Psoas muscle (tissue), 8 donors: ENCODE data around the gene ULBP1. TPM values are rescaled to one million over a fixed set of nuclear protein-coding genes. Genes with fewer than 3 reads are reported as not detected.
"Not testable (repeated sequence)": the region's sequence is repeated elsewhere in the genome, so short reads cannot be mapped to it uniquely, and the experiment has no call there.

Source experiments
- ATAC-seq, 4 donors: fragments of 200-7000 bp; cut with Tn5 transposase; one replicate each; pipeline ENCODE4 v1.9.1; 2020; ENCODE audit warnings: moderate library complexity in 3 of 4, mild to moderate bottlenecking in 2 of 4
- DNase-seq, 2 donors: peaks; one replicate each; pipeline ENCODE4 v3.0.0-alpha.2; 2020
- H3K27ac ChIP-seq: fragments of 200-600 bp; one replicate; pipeline ENCODE4 v1.8.0; 2022
- H3K27me3 ChIP-seq, 3 donors: fragments of 200-600 bp in 1 of 3; one replicate each; pipeline versions ENCODE4 v1.6.1 to v1.8.0; 2013 to 2022; ENCODE audit warnings: low read length in 2 of 3, mild to moderate bottlenecking in 2 of 3, moderate library complexity in 1 of 3; ENCODE audit not compliant: insufficient read depth in 3 of 3
- H3K36me3 ChIP-seq, 2 donors: fragments of 200-600 bp in 1 of 2; one replicate each; pipeline versions ENCODE4 v1.6.1 to v1.8.0; 2013 to 2022; ENCODE audit warnings: low read depth in 1 of 2, mild to moderate bottlenecking in 1 of 2, moderate library complexity in 1 of 2; ENCODE audit not compliant: insufficient read depth in 1 of 2
- H3K4me1 ChIP-seq: fragments of 200-600 bp; one replicate; pipeline ENCODE4 v1.8.0; 2022
- H3K4me3 ChIP-seq: fragments of 200-600 bp; one replicate; pipeline ENCODE4 v1.8.0; 2022; ENCODE audit warnings: mild to moderate bottlenecking
- H3K9me3 ChIP-seq: fragments of 200-600 bp; one replicate; pipeline ENCODE4 v1.8.0; 2022
- CTCF ChIP-seq: fragments of 200-600 bp; IDR thresholded peaks from one replicate; pipeline ENCODE4 v1.8.0; 2022; ENCODE audit warnings: antibody characterized with exemption
- WGBS, 3 donors: extraction: QIAGEN DNeasy Blood & Tissue Kit; methylation state at CpG; one replicate each; pipeline versions ENCODE4 v1.1.6 to v1.1.7; 2013; 5-methylcytosine and 5-hydroxymethylcytosine counted together
- intact Hi-C, 2 donors: fragments of 100-400 bp; cut with DNase I; formaldehyde crosslinking; loops; one replicate each; pipeline versions ENCODE4 v1.11.0 to v1.14.2; 2022
- polyA plus RNA-seq, 3 donors: library from polyadenylated mRNA; stranded (reverse); fragments of 200-250 nt; gene quantifications; one replicate each; pipeline ENCODE4 v1.2.3, GENCODE V29; 2013
- total RNA-seq, 4 donors: library from RNA; stranded (reverse); fragmentation: NEBNext Ultra II Directional in 2 of 4; extraction: Animal tissue kit (Norgen Biotek cat#: 25700) in 2 of 4; gene quantifications; one replicate each; pipeline versions ENCODE4 v1.2.1 to v1.2.4, GENCODE V29; 2021 to 2023
- donor health status: healthy with polysubstance abuse.
- donor health status: DM: no; HTN: no; CAD: no; lungs with moderate emphysema.
- donor health status: Bipolar disorder and iron deficiency.
- donor health status: healthy.
- donor health status: DM: yes; HTN: yes; CAD: no.
- donor health status: DM: no; HTN: no; CAD: no.
- donor health status: DM: no; HTN: no; CAD: no.
- donor health status: DM: yes; HTN: yes; CAD: no.

The ULBP1 gene
- total and polyA plus RNA-seq, 7 donors = 0.03 to 0.12 (median 0.10) TPM

GRCh38 chr6:149964308-149965193 lies 808 bp downstream of the ULBP1 start:
- no peaks in the 10 kb centered on the region for H3K36me3 ChIP-seq
- intact Hi-C loops = no loop called here
- no peak for TF ChIP-seq CTCF
- peak overlapping the region; percentile 64 for H3K4me3 ChIP-seq
- peaks cover 7% of the 10 kb centered on the region for H3K4me1 ChIP-seq
- no peaks in the 10 kb centered on the region for H3K9me3 ChIP-seq
- H3K27me3 ChIP-seq = peaks cover 0 to 85% (median 26%) of the 10 kb centered on the region in 3 donors
- no peak overlapping the region for H3K27ac ChIP-seq
- WGBS, 3 donors = 1% methylated on average over 100 to 102 of the region's 103 CpGs
- ATAC-seq (peak in 1 of 4 donors; percentile 16), DNase-seq (no peak)

GRCh38 chr6:149965194-149966020 lies 1.7 kb downstream of the ULBP1 start:
- H3K36me3 ChIP-seq = no peaks in the 10 kb centered on the region
- peaks cover 7% of the 10 kb centered on the region for H3K4me1 ChIP-seq
- no peak for DNase-seq
- peaks cover 0 to 86% (median 25%) of the 10 kb centered on the region in 3 donors for H3K27me3 ChIP-seq
- no peak overlapping the region for H3K27ac ChIP-seq
- WGBS, 3 donors = 15 to 17% (median 15%) methylated on average over 32 to 38 of the region's 38 CpGs
- H3K4me3 ChIP-seq = peak overlapping the region; percentile 64
- no peak for TF ChIP-seq CTCF
- H3K9me3 ChIP-seq = no peaks in the 10 kb centered on the region
- peak in 1 of 4 donors; percentile 33 for ATAC-seq
- intact Hi-C loops = no loop called here

GRCh38 chr6:149966319-149966718 lies 2.6 kb downstream of the ULBP1 start:
- H3K36me3 ChIP-seq, DNase-seq, H3K9me3 ChIP-seq, intact Hi-C loops, H3K4me1 ChIP-seq, H3K4me3 ChIP-seq, ATAC-seq, H3K27ac ChIP-seq: not testable (repeated sequence)
- H3K27me3 ChIP-seq = peaks cover 0 to 78% (median 25%) of the 10 kb centered on the region in 3 donors
- WGBS, 3 donors = 93 to 100% (median 96%) methylated on average over 2 of the region's 2 CpGs

- Histone ChIP-seq H3K4me3 (no peak overlapping the region), H3K36me3 (no peaks in the 10 kb centered on the region), H3K27ac (no peak overlapping the region), H3K9me3 (no peaks in the 10 kb centered on the region), H3K4me1 (peaks cover 7% of the 10 kb centered on the region), H3K27me3 (peaks cover 0 to 70% (median 25%) of the 10 kb centered on the region in 3 donors)
- no peak for TF ChIP-seq CTCF
- DNase-seq (no peak), ATAC-seq (no peak)
- 85 to 96% (median 96%) methylated on average over 4 of the region's 4 CpGs for WGBS, 3 donors
- intact Hi-C loops = no loop called here
Observed at GRCh38 chr6:149967591-149967990, 3.8 kb downstream of the ULBP1 start.

GRCh38 chr6:149967999-149968398 lies 4.3 kb downstream of the ULBP1 start:
- H3K36me3 ChIP-seq = not testable (repeated sequence)
- peaks cover 0 to 69% (median 23%) of the 10 kb centered on the region in 3 donors for H3K27me3 ChIP-seq

GRCh38 chr6:149968909-149969308 lies 5.2 kb downstream of the ULBP1 start:
- intact Hi-C loops, H3K27ac ChIP-seq, H3K4me3 ChIP-seq, H3K36me3 ChIP-seq, H3K9me3 ChIP-seq, ATAC-seq, H3K4me1 ChIP-seq, DNase-seq: not testable (repeated sequence)
- WGBS, 3 donors = 75 to 84% (median 79%) methylated on average over 2 of the region's 2 CpGs
- H3K27me3 ChIP-seq = peaks cover 0 to 68% (median 25%) of the 10 kb centered on the region in 3 donors

More at GRCh38 chr6:149967999-149968398, 4.3 kb downstream of the ULBP1 start:
- H3K9me3 ChIP-seq, DNase-seq, ATAC-seq, H3K27ac ChIP-seq, intact Hi-C loops, H3K4me3 ChIP-seq, H3K4me1 ChIP-seq: not testable (repeated sequence)
- WGBS, 3 donors = 60 to 63% (median 62%) methylated on average over 2 of the region's 2 CpGs
